ENCODE measurements around the gene SGIP1.

SGIP1 gene

DNA sequence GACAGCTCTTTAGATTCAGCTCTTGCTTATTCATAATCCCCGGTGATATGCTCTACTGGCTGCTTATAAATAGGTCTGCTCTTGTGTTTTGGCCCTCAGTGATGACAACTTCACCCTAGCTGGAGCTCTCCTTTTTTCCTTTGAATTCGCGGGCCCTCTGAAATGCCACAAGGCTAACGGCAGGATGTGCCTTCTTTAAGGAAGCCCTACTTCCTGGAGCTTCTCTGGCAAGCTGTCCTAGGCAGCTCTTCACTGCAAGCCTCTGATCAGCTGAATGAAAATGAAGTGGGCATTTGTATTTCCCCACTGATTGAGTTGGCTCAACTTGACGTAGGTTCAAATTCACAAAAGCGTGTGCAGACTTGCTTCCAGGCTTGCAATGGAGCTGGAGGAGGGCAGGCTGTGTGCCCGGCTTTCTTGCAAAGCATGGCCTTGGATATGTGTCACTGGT lies 22.2 kb downstream of the SGIP1 start:
- Mint-ChIP-seq H3K4me3 (no peak overlapping the region), H3K9me3 (no peaks in the 10 kb centered on the region), H3K27ac (no peak overlapping the region), H3K27me3 (ENCODE audit: low read depth) (peaks cover 9% of the 10 kb centered on the region), H3K4me1 (ENCODE audit: low read depth) (no peaks in the 10 kb centered on the region), H3K36me3 (ENCODE audit: low read depth) (no peaks in the 10 kb centered on the region)

DNA sequence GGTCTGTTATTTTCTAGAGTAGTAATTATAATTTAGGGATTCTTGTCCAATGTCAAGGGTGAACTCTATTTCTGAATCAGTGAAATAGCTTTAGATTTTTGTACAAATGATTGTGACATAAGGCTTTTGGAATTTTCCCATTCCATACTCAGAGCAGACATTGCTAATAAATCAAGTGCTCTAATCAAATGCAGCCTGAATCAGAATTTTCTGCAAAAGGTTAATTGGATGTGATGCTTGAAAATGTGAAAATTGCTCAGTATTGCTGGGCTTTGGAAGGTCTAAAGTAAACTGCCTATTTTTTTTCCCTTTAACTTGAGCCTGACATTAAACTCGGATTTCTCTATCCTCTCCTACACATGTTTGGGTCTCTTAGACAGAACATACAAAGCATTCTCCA lies 23.2 kb downstream of the SGIP1 start:
- H3K27ac Mint-ChIP-seq: no peak overlapping the region
- no peaks in the 10 kb centered on the region for H3K9me3 Mint-ChIP-seq
- no peaks in the 10 kb centered on the region for H3K36me3 Mint-ChIP-seq (ENCODE audit: low read depth)
- peaks cover 9% of the 10 kb centered on the region for H3K27me3 Mint-ChIP-seq (ENCODE audit: low read depth)
- no peak overlapping the region for H3K4me3 Mint-ChIP-seq
- no peaks in the 10 kb centered on the region for H3K4me1 Mint-ChIP-seq (ENCODE audit: low read depth)

DNA sequence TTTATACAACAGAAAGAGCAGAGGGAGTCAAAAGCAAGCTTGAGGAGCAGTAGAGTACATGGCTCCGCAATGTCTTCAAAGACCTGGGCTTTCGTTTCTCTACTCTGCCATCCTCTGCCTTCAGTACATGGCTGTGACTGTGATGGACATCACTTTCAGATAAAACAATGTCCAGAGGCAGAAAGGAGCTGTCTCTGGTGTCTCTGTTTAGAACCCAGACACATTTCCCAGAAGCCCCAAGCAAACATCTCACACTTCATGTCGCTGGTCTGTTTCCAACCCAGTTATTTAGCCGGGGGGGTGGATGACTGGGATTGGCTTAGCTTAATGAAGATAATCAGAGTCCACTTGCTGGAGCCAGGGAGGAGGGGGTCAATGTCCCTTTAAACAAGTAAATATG lies 25.6 kb downstream of the SGIP1 start:
- Mint-ChIP-seq H3K4me3 (no peak overlapping the region), H3K27ac (no peak overlapping the region), H3K27me3 (ENCODE audit: low read depth) (peaks cover 17% of the 10 kb centered on the region), H3K36me3 (ENCODE audit: low read depth) (no peaks in the 10 kb centered on the region), H3K9me3 (no peaks in the 10 kb centered on the region), H3K4me1 (ENCODE audit: low read depth) (peaks cover 3% of the 10 kb centered on the region)

DNA sequence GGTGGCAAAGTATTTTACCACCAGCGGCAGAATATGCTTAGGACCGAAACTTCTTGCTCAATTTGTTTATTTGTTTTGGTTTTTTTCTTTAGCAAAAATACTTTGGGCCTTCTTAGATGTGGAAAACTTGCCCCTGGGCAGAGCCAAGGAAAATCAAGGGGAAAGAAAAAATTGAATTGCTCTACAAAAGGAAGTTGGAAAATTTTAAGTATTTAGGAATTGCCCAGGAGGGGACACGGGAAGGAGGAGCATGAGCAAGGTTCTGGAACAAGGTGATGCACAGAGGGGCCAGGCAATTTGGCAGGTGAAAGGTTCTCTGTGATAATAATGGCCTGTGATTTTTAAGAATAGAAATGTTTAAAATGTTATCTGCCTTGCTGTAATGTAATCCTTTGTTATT lies 28.6 kb downstream of the SGIP1 start:
- H3K36me3 Mint-ChIP-seq (ENCODE audit: low read depth): no peaks in the 10 kb centered on the region
- no peak overlapping the region for H3K27ac Mint-ChIP-seq
- no peaks in the 10 kb centered on the region for H3K9me3 Mint-ChIP-seq
- peaks cover 17% of the 10 kb centered on the region for H3K27me3 Mint-ChIP-seq (ENCODE audit: low read depth)
- no peak overlapping the region for H3K4me3 Mint-ChIP-seq
- peaks cover 3% of the 10 kb centered on the region for H3K4me1 Mint-ChIP-seq (ENCODE audit: low read depth)

DNA sequence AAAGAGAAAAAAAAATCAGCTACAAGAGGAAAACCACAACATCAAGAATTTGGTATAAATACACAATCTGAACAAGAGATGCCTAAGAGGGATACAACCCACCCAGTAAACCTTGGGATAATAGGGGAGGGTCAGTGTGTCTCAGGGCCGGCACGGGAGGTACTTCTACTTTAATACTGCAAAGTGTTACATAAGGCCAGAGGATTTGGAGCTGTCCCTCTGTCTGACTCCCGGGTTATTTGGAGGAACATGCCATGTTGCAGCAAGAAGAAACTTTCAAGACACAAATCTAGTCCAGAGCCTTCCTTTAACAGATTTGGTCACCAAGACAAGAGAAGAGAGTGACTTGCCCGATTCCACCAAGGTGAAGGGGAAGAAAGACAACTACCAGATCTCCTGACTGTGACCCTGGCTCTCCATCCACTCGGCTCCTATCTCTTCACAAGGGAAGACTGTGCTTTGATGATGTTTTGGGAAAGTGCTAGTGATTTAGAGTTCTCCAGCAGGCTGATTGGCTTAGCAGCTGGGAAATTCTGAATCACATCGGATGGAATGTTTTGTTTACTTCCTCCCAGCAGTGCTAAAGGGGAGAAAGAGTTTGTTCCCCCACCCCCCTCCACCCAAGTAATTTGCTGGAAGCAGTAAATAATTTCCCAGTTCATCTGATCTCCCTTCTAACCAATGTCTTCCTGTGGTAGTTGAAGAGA lies 29.3 kb downstream of the SGIP1 start:
- Mint-ChIP-seq H3K9me3 (no peaks in the 10 kb centered on the region), H3K4me3 (no peak overlapping the region), H3K27ac (no peak overlapping the region), H3K4me1 (ENCODE audit: low read depth) (peaks cover 3% of the 10 kb centered on the region), H3K27me3 (ENCODE audit: low read depth) (peaks cover 17% of the 10 kb centered on the region), H3K36me3 (ENCODE audit: low read depth) (no peaks in the 10 kb centered on the region)

DNA sequence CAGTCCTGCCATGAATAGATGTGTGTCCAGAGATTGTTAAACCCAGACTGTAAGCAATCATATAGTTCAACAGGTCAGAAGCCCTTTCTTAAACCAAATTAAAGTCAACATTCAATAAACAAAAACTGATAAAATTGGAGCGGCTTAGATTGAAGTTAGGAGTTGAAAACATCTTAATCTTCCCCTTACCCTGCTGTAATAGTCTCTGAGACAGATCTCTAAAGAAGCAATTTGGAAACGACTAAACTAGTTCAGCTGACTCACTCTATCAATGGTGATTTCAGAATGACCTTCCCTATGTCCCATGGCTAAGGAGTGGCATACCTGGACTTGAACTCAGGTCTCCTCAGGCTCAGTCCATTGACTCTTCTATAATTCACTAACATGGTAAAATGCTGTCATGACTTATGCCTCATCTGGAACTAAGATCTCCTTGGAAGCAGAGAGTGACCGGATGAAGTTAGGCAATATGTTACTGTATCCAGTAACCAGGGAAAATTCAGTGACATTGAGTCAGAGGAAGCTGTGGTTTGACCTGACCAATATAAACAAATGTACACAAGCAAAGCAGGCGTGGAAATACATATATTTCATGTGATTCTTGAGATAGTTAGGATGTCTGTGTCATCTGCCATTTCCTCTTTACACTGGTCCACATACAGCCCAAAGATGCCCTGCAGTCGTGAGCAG lies 30.1 kb downstream of the SGIP1 start:
- H3K36me3 Mint-ChIP-seq (ENCODE audit: low read depth): no peaks in the 10 kb centered on the region
- H3K4me3 Mint-ChIP-seq: no peak overlapping the region
- no peak overlapping the region for H3K27ac Mint-ChIP-seq
- H3K9me3 Mint-ChIP-seq: no peaks in the 10 kb centered on the region
- peaks cover 3% of the 10 kb centered on the region for H3K4me1 Mint-ChIP-seq (ENCODE audit: low read depth)
- H3K27me3 Mint-ChIP-seq (ENCODE audit: low read depth): peaks cover 17% of the 10 kb centered on the region

DNA sequence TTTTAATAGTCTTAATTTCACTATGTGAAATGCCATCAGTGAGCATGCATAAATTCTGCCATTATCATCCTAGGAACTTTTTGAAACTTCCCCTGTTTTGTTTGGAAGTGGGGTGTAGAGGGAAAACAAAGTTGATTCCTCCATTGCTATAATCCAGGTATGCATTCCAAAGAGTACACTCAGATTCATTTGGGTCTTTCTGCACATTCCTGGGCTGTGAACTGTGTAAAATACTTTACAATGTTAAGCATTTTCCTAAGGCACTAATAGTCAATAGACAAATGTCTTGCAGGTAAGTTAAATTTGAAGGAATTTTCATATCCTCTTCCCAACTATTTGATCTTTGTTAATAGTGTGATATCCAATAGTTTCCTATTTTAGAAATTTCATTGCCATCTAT lies 36.2 kb downstream of the SGIP1 start:
- Mint-ChIP-seq H3K4me3 (no peak overlapping the region), H3K27me3 (ENCODE audit: low read depth) (peaks cover 9% of the 10 kb centered on the region), H3K4me1 (ENCODE audit: low read depth) (no peaks in the 10 kb centered on the region), H3K9me3 (no peaks in the 10 kb centered on the region), H3K27ac (no peak overlapping the region), H3K36me3 (ENCODE audit: low read depth) (no peaks in the 10 kb centered on the region)

DNA sequence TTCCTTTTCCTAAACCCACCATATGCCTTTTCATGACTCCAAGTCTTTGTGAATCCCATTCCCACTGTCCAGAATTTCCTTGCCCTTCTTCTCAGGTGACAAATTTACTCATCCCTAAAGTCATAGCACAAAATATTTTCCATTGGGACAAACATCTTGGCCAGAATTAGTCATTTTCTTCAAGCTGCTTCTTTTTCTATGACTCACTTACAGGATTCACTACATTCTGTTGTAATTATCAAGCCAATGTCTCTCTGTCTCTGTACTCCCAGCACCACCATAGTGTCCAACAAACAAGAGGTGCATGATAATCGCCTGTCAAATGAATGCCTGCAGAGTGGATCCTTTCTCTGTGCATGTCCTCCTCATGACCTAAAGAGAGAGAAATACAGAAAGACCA lies 37.8 kb downstream of the SGIP1 start:
- H3K4me1 Mint-ChIP-seq (ENCODE audit: low read depth): no peaks in the 10 kb centered on the region
- no peak overlapping the region for H3K27ac Mint-ChIP-seq
- H3K9me3 Mint-ChIP-seq: no peaks in the 10 kb centered on the region
- no peaks in the 10 kb centered on the region for H3K36me3 Mint-ChIP-seq (ENCODE audit: low read depth)
- peaks cover 12% of the 10 kb centered on the region for H3K27me3 Mint-ChIP-seq (ENCODE audit: low read depth)
- H3K4me3 Mint-ChIP-seq: no peak overlapping the region

DNA sequence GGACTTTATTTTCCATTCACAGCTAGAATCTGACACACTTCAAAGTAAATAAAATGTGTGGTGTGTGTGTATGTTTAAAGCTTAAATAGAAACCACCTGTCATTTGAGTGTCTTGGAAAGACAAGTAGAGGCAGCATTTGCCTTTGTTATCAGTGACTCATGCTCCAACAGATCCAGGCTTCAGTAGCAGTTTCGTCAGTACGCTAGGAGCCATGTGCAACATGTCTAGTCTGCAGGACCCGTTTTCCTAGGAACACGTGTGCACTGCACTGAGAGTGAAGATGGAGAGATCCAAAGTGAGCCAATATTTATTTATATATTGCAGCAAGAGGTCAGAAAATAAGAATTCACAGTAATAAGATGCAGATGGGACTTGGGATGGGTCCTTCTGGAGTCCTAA lies 41.8 kb downstream of the SGIP1 start:
- no peaks in the 10 kb centered on the region for H3K4me1 Mint-ChIP-seq (ENCODE audit: low read depth)
- no peak overlapping the region for H3K4me3 Mint-ChIP-seq
- no peaks in the 10 kb centered on the region for H3K9me3 Mint-ChIP-seq
- H3K27ac Mint-ChIP-seq: no peak overlapping the region
- peaks cover 14% of the 10 kb centered on the region for H3K27me3 Mint-ChIP-seq (ENCODE audit: low read depth)
- no peaks in the 10 kb centered on the region for H3K36me3 Mint-ChIP-seq (ENCODE audit: low read depth)

DNA sequence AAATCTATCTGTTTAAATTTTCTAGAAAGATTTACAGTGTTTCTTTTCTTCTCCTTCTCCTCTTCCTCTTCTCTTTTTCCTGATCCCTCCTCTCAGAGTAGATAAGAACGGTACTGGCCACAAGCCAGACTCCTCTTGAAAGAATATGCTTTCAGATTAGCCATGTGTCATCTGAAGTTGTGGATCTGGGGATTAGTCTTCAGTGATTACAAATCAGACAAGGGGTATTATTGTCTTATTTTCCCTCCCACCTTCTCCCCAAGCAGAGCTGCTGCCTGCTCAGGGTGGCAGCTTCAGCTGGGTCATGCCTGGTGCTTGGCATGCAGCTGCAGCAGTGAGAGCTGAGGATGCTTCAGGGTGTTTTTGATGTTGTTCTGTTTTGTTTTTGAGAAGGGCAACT lies 42.7 kb downstream of the SGIP1 start:
- no peaks in the 10 kb centered on the region for H3K4me1 Mint-ChIP-seq (ENCODE audit: low read depth)
- peaks cover 10% of the 10 kb centered on the region for H3K27me3 Mint-ChIP-seq (ENCODE audit: low read depth)
- H3K36me3 Mint-ChIP-seq (ENCODE audit: low read depth): no peaks in the 10 kb centered on the region
- no peaks in the 10 kb centered on the region for H3K9me3 Mint-ChIP-seq
- H3K27ac Mint-ChIP-seq: no peak overlapping the region
- no peak overlapping the region for H3K4me3 Mint-ChIP-seq

DNA sequence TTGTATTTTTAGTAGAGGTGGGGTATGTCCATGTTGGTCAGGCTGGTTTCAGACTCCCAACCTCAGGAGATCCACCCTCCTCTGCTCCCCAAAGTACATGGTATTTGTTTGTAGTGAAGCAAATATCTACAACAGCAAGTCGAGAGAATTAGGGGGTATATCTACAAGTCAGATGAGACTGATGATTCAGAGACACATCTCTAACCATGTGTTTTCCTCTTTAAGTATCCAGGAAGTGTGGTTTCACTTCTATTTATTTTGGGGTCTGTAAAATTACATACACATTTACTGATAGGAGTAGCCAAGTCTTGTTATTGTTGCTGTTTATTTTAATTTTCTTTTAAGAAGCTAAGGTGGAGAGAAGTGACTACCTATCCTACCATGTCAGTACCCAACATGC lies 44.9 kb downstream of the SGIP1 start:
- H3K36me3 Mint-ChIP-seq (ENCODE audit: low read depth): no peaks in the 10 kb centered on the region
- no peaks in the 10 kb centered on the region for H3K4me1 Mint-ChIP-seq (ENCODE audit: low read depth)
- H3K4me3 Mint-ChIP-seq: no peak overlapping the region
- H3K9me3 Mint-ChIP-seq: no peaks in the 10 kb centered on the region
- H3K27me3 Mint-ChIP-seq (ENCODE audit: low read depth): peaks cover 16% of the 10 kb centered on the region
- no peak overlapping the region for H3K27ac Mint-ChIP-seq

DNA sequence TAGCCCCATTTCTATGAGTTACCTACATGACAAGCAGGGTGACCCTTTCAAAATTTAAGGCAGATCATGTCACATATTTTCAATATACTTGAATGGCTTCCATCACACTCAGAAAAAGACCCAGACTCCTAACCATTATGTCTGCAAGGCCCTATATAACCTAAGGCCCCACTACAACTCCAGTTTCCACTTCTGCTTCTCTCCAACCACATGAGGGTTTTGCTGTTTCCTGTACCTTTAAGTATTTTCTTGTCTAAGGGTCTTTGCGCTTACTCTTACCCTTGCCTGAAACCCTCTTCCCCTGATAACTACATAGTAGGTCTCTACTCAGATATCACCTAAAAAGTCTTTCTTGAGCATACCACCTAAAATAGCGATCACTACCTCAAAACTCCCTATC lies 46.1 kb downstream of the SGIP1 start:
- Mint-ChIP-seq H3K27me3 (ENCODE audit: low read depth) (peaks cover 18% of the 10 kb centered on the region), H3K4me1 (ENCODE audit: low read depth) (no peaks in the 10 kb centered on the region), H3K27ac (no peak overlapping the region), H3K9me3 (no peaks in the 10 kb centered on the region), H3K36me3 (ENCODE audit: low read depth) (no peaks in the 10 kb centered on the region), H3K4me3 (no peak overlapping the region)

DNA sequence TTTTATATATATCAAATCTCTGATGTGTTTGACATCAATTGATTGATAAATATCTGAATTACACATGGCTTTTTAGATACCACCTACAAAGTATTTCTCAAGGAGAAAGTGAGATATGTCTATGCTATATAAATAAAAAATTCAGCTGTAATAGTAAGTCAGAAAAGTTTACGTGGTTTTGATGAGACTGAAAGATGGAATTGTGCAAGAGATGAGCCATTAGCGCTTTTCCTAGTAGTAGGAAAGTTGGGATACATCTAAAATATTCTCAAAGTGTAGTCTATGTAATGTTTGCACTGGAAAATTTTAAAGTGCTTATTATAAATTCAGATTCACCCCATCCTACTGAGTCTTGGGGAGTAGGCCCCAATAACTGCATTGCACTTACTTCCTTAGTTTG lies 49.1 kb downstream of the SGIP1 start:
- no peak overlapping the region for H3K4me3 Mint-ChIP-seq
- no peak overlapping the region for H3K27ac Mint-ChIP-seq
- peaks cover 26% of the 10 kb centered on the region for H3K27me3 Mint-ChIP-seq (ENCODE audit: low read depth)
- H3K4me1 Mint-ChIP-seq (ENCODE audit: low read depth): no peaks in the 10 kb centered on the region
- no peaks in the 10 kb centered on the region for H3K9me3 Mint-ChIP-seq
- no peaks in the 10 kb centered on the region for H3K36me3 Mint-ChIP-seq (ENCODE audit: low read depth)

DNA sequence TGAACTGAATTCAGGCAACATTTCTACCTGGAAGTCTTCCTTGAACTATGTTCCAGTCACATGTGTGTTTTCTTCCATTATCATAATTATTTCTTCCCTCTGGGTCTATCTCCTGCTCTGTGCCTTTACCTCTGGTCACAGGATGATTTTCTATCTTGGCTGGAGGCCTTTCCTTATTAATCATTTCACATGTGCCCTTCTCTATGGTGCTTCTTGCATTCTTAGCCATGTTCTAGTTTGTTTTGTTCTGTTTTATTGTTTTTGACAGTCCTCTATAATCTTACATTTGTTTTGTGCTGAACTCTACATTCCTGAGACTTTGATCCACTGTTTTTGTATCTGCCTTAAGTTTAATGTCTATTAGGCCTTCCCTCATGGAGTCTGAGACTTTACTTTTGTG lies 51.0 kb downstream of the SGIP1 start:
- Mint-ChIP-seq H3K27me3 (ENCODE audit: low read depth) (peaks cover 36% of the 10 kb centered on the region), H3K4me3 (no peak overlapping the region), H3K36me3 (ENCODE audit: low read depth) (no peaks in the 10 kb centered on the region), H3K27ac (no peak overlapping the region), H3K9me3 (no peaks in the 10 kb centered on the region), H3K4me1 (ENCODE audit: low read depth) (no peaks in the 10 kb centered on the region)

DNA sequence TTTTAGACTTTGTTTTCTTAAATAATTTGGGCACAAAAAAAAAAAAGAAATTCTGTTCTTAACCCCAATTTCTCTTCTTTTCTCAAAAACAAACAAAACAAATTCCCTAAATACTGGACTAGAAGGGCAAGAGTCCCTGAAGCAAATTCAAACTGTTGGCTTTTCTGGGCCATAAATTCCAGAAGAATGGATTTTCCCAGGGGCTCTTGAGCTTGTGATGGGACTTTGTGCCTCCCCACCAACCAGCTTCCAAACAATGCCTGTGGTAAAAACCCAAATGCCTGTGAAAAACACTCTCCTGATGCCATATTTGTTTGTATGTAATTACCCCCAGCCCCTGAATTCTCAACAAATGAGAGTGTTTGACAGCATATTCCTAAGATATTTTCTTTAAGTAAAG lies 55.4 kb downstream of the SGIP1 start:
- Mint-ChIP-seq H3K9me3 (no peaks in the 10 kb centered on the region), H3K36me3 (ENCODE audit: low read depth) (no peaks in the 10 kb centered on the region), H3K27me3 (ENCODE audit: low read depth) (peaks cover 30% of the 10 kb centered on the region), H3K27ac (no peak overlapping the region), H3K4me1 (ENCODE audit: low read depth) (no peaks in the 10 kb centered on the region), H3K4me3 (no peak overlapping the region)
